Lower leg skin (tissue), 3 donors: Measurements from ENCODE around the gene VDR.

Experiments
- CTCF ChIP-seq, 3 donors: fragments of 450-650 bp; IDR thresholded peaks; one replicate each; pipeline ENCODE4 v1.5.1; 2016; ENCODE audit warnings: antibody characterized with exemption in 3 of 3, mild to moderate bottlenecking in 3 of 3, moderate library complexity in 2 of 3
- POLR2A ChIP-seq, 2 donors: fragments of 450-650 bp; IDR thresholded peaks; one replicate each; pipeline ENCODE4 v1.6.1; 2016 to 2017; ENCODE audit warnings: antibody characterized with exemption in 2 of 2, mild to moderate bottlenecking in 1 of 2, moderate library complexity in 1 of 2

- TF ChIP-seq POLR2A (IDR thresholded peaks at IDR 0.05) (no peak), CTCF (IDR thresholded peaks at IDR 0.05) (no peak)
Measured at GRCh38 chr12:47824198-47824597, 80.6 kb downstream of the VDR start.
